ENCODE data around the gene DOK7.

Gene DOK7

GRCh38 chr4:3480528-3481112, 17.5 kb downstream of the DOK7 start:
- TF ChIP-seq, protein P1, sequence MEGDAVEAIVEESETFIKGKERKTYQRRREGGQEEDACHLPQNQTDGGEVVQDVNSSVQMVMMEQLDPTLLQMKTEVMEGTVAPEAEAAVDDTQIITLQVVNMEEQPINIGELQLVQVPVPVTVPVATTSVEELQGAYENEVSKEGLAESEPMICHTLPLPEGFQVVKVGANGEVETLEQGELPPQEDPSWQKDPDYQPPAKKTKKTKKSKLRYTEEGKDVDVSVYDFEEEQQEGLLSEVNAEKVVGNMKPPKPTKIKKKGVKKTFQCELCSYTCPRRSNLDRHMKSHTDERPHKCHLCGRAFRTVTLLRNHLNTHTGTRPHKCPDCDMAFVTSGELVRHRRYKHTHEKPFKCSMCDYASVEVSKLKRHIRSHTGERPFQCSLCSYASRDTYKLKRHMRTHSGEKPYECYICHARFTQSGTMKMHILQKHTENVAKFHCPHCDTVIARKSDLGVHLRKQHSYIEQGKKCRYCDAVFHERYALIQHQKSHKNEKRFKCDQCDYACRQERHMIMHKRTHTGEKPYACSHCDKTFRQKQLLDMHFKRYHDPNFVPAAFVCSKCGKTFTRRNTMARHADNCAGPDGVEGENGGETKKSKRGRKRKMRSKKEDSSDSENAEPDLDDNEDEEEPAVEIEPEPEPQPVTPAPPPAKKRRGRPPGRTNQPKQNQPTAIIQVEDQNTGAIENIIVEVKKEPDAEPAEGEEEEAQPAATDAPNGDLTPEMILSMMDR (IDR thresholded peaks at IDR 0.05; ENCODE audit: low read depth, low read length, missing control alignments), result peak; percentile 100
- peak; percentile 27 for DNase-seq (ENCODE audit: extremely low read depth, low read depth)

DNA sequence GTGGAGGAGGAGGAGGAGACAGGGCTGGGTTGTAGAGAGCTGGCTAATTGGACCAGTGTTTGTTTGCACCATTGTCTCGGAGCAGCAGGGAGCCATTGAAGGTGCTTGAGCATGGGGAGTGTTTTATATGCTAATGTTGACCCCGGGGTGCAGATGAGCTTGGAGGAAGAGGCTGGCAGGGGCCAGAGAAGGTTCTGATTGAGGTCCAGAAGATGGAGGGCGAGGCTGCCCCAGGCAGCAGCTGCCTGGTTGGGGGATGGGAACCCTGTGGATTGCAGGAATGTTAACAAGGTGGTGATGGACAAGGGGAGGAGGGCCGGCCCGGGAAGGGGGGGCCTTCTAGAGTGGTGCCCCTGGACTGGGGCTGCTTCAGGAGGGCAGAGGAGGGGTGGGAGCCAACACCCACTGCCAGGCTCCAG, 18.0 kb downstream of the DOK7 start:
- TF ChIP-seq, protein P1 (IDR thresholded peaks at IDR 0.05; ENCODE audit: low read depth, low read length, missing control alignments), result no peak
- no peak for DNase-seq (ENCODE audit: extremely low read depth, low read depth)
- no peak overlapping the region for H3K4me3 ChIP-seq (replicated peaks; ENCODE audit: low read depth, low read length)

More at GRCh38 chr4:3480528-3481112, 17.5 kb downstream of the DOK7 start:
- no peak overlapping the region for H3K4me3 ChIP-seq (replicated peaks; ENCODE audit: low read depth, low read length)

DNA sequence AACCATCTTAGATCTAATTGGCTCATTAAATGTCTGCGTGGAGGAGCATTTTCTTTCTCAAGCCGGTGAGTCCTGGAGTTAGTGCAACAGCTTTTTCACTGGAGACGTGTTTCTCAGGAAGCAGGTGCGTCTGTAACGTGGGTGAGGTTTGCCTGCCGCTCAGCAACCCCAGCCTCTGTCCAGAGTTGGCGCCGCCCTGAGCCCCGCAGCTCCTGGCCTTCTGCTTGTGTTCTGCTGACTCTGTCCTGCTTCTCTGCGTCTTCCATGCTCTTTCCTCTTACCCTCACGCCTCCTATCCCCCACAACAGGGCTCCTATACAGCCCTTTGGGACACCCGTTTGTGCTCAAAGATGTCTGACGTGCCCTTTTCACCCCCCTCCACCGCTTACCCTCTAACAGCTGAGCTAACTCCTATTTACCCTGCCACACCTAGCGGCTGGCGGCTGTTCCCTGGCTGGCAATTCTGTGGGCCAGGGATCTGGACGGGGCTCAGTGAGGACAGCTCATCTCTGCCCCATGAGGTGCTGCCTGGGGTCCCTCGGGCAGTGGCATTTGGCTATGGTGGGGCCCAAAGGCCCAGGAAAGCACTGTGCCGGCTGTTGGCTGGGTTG, 18.8 kb downstream of the DOK7 start:
- no peak overlapping the region for H3K4me3 ChIP-seq (replicated peaks; ENCODE audit: low read depth, low read length)
- DNase-seq (ENCODE audit: extremely low read depth, low read depth), result no peak
- TF ChIP-seq, protein P1 (IDR thresholded peaks at IDR 0.05; ENCODE audit: low read depth, low read length, missing control alignments), result no peak

DNA sequence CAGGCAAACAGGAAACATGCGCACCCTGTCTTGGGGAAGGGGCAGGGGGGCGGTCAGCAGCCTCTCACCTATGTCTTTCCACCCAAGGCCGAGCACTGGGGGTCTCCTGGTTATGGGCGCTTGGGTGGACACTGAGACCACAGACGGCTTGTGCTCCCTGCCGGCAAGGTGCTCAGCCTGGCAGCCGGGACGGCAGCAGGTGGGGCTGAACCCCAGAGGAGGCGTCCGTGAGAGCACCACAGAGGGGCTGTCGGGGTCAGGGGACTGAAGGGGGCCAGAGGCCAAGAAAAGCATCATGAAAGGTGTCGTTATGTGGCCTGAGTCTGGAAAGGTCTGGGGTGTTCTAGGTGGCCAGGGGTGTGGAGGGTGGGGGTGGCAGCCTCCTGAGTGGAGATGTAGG, 19.6 kb downstream of the DOK7 start:
- TF ChIP-seq, protein P1 (IDR thresholded peaks at IDR 0.05; ENCODE audit: low read depth, low read length, missing control alignments), result no peak
- no peak for DNase-seq (ENCODE audit: extremely low read depth, low read depth)
- no peak overlapping the region for H3K4me3 ChIP-seq (replicated peaks; ENCODE audit: low read depth, low read length)

DNA sequence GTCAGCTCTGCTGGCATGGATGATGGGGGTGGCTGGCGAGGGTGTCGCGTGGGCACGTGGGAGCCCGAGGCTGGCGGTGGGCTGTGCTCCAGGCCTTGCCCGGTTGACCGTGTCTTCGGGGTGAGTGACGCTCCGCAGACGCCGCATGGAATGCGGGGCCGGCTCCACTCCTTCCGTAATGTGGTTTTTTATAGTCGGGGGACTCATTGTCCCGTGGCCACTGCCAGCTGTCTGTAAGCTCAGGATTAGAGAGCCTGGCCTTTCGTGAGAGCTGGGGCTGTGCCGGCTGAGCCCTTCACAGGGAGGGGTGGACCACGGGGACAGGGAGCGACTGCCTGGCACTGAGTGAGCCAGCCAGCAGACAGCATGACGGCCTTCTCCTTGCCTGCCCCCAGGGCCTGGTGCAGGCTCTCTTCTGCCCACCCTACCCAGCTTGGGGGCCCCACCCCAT, 20.4 kb downstream of the DOK7 start:
- no peak for DNase-seq (ENCODE audit: extremely low read depth, low read depth)
- TF ChIP-seq, protein P1 (IDR thresholded peaks at IDR 0.05; ENCODE audit: low read depth, low read length, missing control alignments), result no peak

GRCh38 chr4:3484057-3484973, 21.2 kb downstream of the DOK7 start:
- no peak overlapping the region for H3K4me3 ChIP-seq (replicated peaks; ENCODE audit: low read depth, low read length)
- TF ChIP-seq, protein P1 (IDR thresholded peaks at IDR 0.05; ENCODE audit: low read depth, low read length, missing control alignments), result no peak
- no peak for DNase-seq (ENCODE audit: extremely low read depth, low read depth)

More for the DNA sequence above, 20.4 kb downstream of the DOK7 start:
- no peak overlapping the region for H3K4me3 ChIP-seq (replicated peaks; ENCODE audit: low read depth, low read length)

All from HFF-Myc (cell line).